SK-N-SH treated with all-trans-retinoic acid at 6 μM for 48 hours (cell line): ENCODE data around the gene URAD.

Experiments used
- ATAC-seq: fragments of 200-7000 bp; cut with Tn5 transposase; 3 replicates; pipeline ENCODE4 v1.9.1; 2020; ENCODE audit warnings: mild to moderate bottlenecking, moderate library complexity
- ARNTL ChIP-seq: fragments of 450-650 bp; formaldehyde crosslinking; IDR thresholded peaks from 2 replicates; pipeline ENCODE4 v1.5.0; 2020; ENCODE audit warnings: low read depth, mild to moderate bottlenecking, moderate library complexity, borderline replicate concordance
- BACH2 ChIP-seq: fragments of 250-450 bp; sonication (Bioruptor Pico); IDR thresholded peaks from 2 replicates; pipeline ENCODE4 v1.9.0; 2021; ENCODE audit warnings: mild to moderate bottlenecking, borderline replicate concordance
- CREB5 ChIP-seq: fragments of 250-450 bp; sonication (Bioruptor Pico); IDR thresholded peaks from 2 replicates; pipeline ENCODE4 v1.5.1; 2020; ENCODE audit warnings: low read depth, mild to moderate bottlenecking, moderate library complexity
- CSDC2 ChIP-seq: fragments of 250-450 bp; sonication (Bioruptor Pico); IDR thresholded peaks from 2 replicates; pipeline ENCODE4 v1.5.0; 2020; ENCODE audit warnings: mild to moderate bottlenecking, moderate library complexity
- CSRNP3 ChIP-seq: fragments of 250-450 bp; sonication (Bioruptor Pico); IDR thresholded peaks from 2 replicates; pipeline ENCODE4 v1.5.1; 2021; ENCODE audit warnings: mild to moderate bottlenecking, moderate library complexity
- ESRRG ChIP-seq: fragments of 250-450 bp; sonication (Bioruptor Pico); IDR thresholded peaks from 2 replicates; pipeline ENCODE4 v1.6.1; 2021; ENCODE audit warnings: mild to moderate bottlenecking
- GLIS3 ChIP-seq: fragments of 250-450 bp; sonication (Bioruptor Pico); IDR thresholded peaks from 2 replicates; pipeline ENCODE4 v1.5.0; 2020; ENCODE audit warnings: mild to moderate bottlenecking, moderate library complexity
- ISL1 ChIP-seq: fragments of 250-450 bp; sonication (Bioruptor Pico); IDR thresholded peaks from 2 replicates; pipeline ENCODE4 v2.1.2; 2022; ENCODE audit warnings: mild to moderate bottlenecking, moderate library complexity
- OSR1 ChIP-seq: fragments of 250-450 bp; sonication (Bioruptor Pico); IDR thresholded peaks from 2 replicates; pipeline ENCODE4 v1.8.0; 2022; ENCODE audit warnings: moderate library complexity, mild to moderate bottlenecking, inconsistent platforms
- PATZ1 ChIP-seq: fragments of 250-450 bp; sonication (Bioruptor Pico); IDR thresholded peaks from 2 replicates; pipeline ENCODE4 v1.8.0; 2020; ENCODE audit warnings: mild to moderate bottlenecking, moderate library complexity, borderline replicate concordance
- POU6F1 ChIP-seq: fragments of 250-450 bp; sonication (Bioruptor Pico); IDR thresholded peaks from 2 replicates; pipeline ENCODE4 v1.8.0; 2021; ENCODE audit warnings: low read depth, mild to moderate bottlenecking, moderate library complexity, borderline replicate concordance
- PPARA ChIP-seq: fragments of 250-450 bp; sonication (Bioruptor Pico); IDR thresholded peaks from 2 replicates; pipeline ENCODE4 v1.5.0; 2020; ENCODE audit warnings: mild to moderate bottlenecking, borderline replicate concordance
- RARB ChIP-seq: fragments of 250-450 bp; sonication (Bioruptor Pico); IDR thresholded peaks from 2 replicates; pipeline ENCODE4 v1.8.0; 2021; ENCODE audit warnings: mild to moderate bottlenecking, moderate library complexity
- SNAI2 ChIP-seq: fragments of 250-450 bp; sonication (Bioruptor Pico); IDR thresholded peaks from 2 replicates; pipeline ENCODE4 v1.5.0; 2020; ENCODE audit warnings: mild to moderate bottlenecking, moderate library complexity
- TCF4 ChIP-seq: fragments of 250-450 bp; sonication (Bioruptor Pico); IDR thresholded peaks from 2 replicates; pipeline ENCODE4 v1.8.0; 2021; ENCODE audit warnings: mild to moderate bottlenecking, moderate library complexity, borderline replicate concordance
- TOX ChIP-seq: fragments of 250-450 bp; sonication (Bioruptor Pico); IDR thresholded peaks from 2 replicates; pipeline ENCODE4 v1.8.0; 2021; ENCODE audit warnings: mild to moderate bottlenecking, moderate library complexity, borderline replicate concordance
- TSHZ2 ChIP-seq: fragments of 250-450 bp; sonication (Bioruptor Pico); IDR thresholded peaks from 2 replicates; pipeline ENCODE4 v1.5.0; 2020; ENCODE audit warnings: mild to moderate bottlenecking, moderate library complexity
- ZFP3 ChIP-seq: fragments of 250-450 bp; sonication (Bioruptor Pico); IDR thresholded peaks from 2 replicates; pipeline ENCODE4 v1.5.0; 2020; ENCODE audit warnings: mild to moderate bottlenecking, moderate library complexity
- ZFP30 ChIP-seq: fragments of 450-650 bp; formaldehyde crosslinking; IDR thresholded peaks from 2 replicates; pipeline ENCODE4 v1.5.0; 2022; ENCODE audit warnings: mild to moderate bottlenecking, moderate library complexity
- ZNF70 ChIP-seq: fragments of 450-650 bp; formaldehyde crosslinking; IDR thresholded peaks from 2 replicates; pipeline ENCODE4 v1.5.0; 2020; ENCODE audit warnings: mild to moderate bottlenecking, moderate library complexity
- ZNF8 ChIP-seq: fragments of 450-650 bp; formaldehyde crosslinking; IDR thresholded peaks from 2 replicates; pipeline ENCODE4 v1.5.0; 2020; ENCODE audit warnings: mild to moderate bottlenecking, moderate library complexity

URAD gene

GRCh38 chr13:27955014-27955591 lies 33.4 kb downstream of the URAD start:
- TF ChIP-seq ZNF70 (CRISPR knock-in tag) (no peak), ZNF8 (CRISPR knock-in tag) (no peak), RARB (no peak), TCF4 (no peak), GLIS3 (CRISPR knock-in tag) (no peak), ZFP3 (CRISPR knock-in tag) (no peak), TOX (CRISPR knock-in tag) (no peak), BACH2 (CRISPR knock-in tag) (no peak), POU6F1 (CRISPR knock-in tag) (no peak), SNAI2 (CRISPR knock-in tag) (no peak), PATZ1 (CRISPR knock-in tag) (no peak), OSR1 (CRISPR knock-in tag) (no peak), ARNTL (CRISPR knock-in tag) (no peak)
- TF ChIP-seq, all 23 proteins: peak for 0
- no peak for ATAC-seq

GRCh38 chr13:27954406-27954851 lies 34.1 kb downstream of the URAD start:
- TF ChIP-seq ZNF70 (CRISPR knock-in tag): no peak
- no peak for TF ChIP-seq GLIS3 (CRISPR knock-in tag)
- no peak for TF ChIP-seq SNAI2 (CRISPR knock-in tag)
- no peak for TF ChIP-seq ZNF8 (CRISPR knock-in tag)
- no peak for TF ChIP-seq BACH2 (CRISPR knock-in tag)
- no peak for TF ChIP-seq ZFP3 (CRISPR knock-in tag)
- TF ChIP-seq PPARA: no peak
- no peak for TF ChIP-seq CSRNP3
- TF ChIP-seq TSHZ2 (CRISPR knock-in tag): no peak
- no peak for TF ChIP-seq ZFP30 (CRISPR knock-in tag)
- TF ChIP-seq ISL1: no peak
- TF ChIP-seq ARNTL (CRISPR knock-in tag): no peak
- TF ChIP-seq RARB: no peak
- no peak for TF ChIP-seq CSDC2
- TF ChIP-seq ESRRG (CRISPR knock-in tag): no peak
- no peak for TF ChIP-seq TOX (CRISPR knock-in tag)
- no peak for TF ChIP-seq CREB5 (CRISPR knock-in tag)
- TF ChIP-seq POU6F1 (CRISPR knock-in tag): no peak
- TF ChIP-seq, all 23 proteins: peak for 0
- peak; percentile 33 for ATAC-seq
